22Rv1 (cell line): ENCODE data around the gene MAPK8IP2.

Experiments
- H3K27ac ChIP-seq: fragments of 450-650 bp; 2 replicates; pipeline ENCODE4 v1.5.1; 2017
- CTCF ChIP-seq: fragments of 450-650 bp; IDR thresholded peaks from 2 replicates; pipeline ENCODE4 v1.5.1; 2017; ENCODE audit warnings: mild to moderate bottlenecking
- ZFX ChIP-seq: fragments of 450-650 bp; IDR thresholded peaks from 2 replicates; pipeline ENCODE4 v1.6.1; 2017; ENCODE audit warnings: antibody characterized with exemption, borderline replicate concordance

Gene MAPK8IP2

GRCh38 chr22:50575426-50575941 lies 25.1 kb upstream of the MAPK8IP2 start:
- TF ChIP-seq ZFX (no peak), CTCF (no peak)
- no peak overlapping the region for H3K27ac ChIP-seq

- H3K27ac ChIP-seq = no peak overlapping the region
- TF ChIP-seq ZFX (no peak), CTCF (no peak)
Observed at GRCh38 chr22:50576070-50576469, 24.5 kb upstream of the MAPK8IP2 start.

- H3K27ac ChIP-seq = no peak overlapping the region
- TF ChIP-seq ZFX = no peak
- TF ChIP-seq CTCF = no peak
Observed at GRCh38 chr22:50576806-50577696, 23.5 kb upstream of the MAPK8IP2 start.

- TF ChIP-seq ZFX (no peak), CTCF (no peak)
- no peak overlapping the region for H3K27ac ChIP-seq
Observed at GRCh38 chr22:50577697-50577986, 23.0 kb upstream of the MAPK8IP2 start.

GRCh38 chr22:50577987-50578775 lies 22.4 kb upstream of the MAPK8IP2 start, which contains the start of gene CPT1B:
CPT1B (minus strand) TSS chr22:50578427; CDS start chr22:50577915, 512 bp downstream.
- H3K27ac ChIP-seq = no peak within 1 kb of the TSS
- TF ChIP-seq ZFX (no peak), CTCF (no peak)

- H3K27ac ChIP-seq = no peak overlapping the region
- no peak for TF ChIP-seq ZFX
- no peak for TF ChIP-seq CTCF
Observed at GRCh38 chr22:50578776-50579310, 21.8 kb upstream of the MAPK8IP2 start.
